Islet of Langerhans (tissue), 1 donor: ENCODE results near the gene GFRA1.

Source experiments
- FAIRE-seq: peaks from one replicate; lab custom pipeline; 2011; peaks lifted over from hg19 to GRCh38; lab: Jason Lieb, UNC

GFRA1 gene

DNA sequence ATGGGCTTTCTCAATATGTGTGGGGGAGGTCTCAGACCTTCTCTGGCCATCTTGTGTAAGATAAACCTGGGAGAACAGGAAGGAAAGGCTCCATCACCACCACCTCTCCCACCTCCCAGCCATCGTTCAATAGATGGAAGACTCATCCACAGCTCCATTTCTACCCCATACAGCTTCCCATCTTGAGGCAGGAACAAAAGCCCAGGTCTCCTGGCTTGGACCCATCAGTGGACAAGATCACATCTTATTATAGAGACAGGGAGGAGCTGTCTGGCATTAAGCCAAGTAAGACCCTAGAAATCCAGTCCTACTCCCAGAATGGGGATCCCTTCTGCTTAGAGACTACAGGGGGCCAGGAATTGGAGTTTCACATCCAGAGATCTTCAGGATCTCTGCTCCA, 150.3 kb downstream of the GFRA1 start:
- no peak for FAIRE-seq

- no peak for FAIRE-seq
Observed at GRCh38 chr10:116121640-116122525, 151.1 kb downstream of the GFRA1 start.

GRCh38 chr10:116120688-116121455, 152.1 kb downstream of the GFRA1 start:
- FAIRE-seq = no peak

- FAIRE-seq = no peak
Observed at GRCh38 chr10:116118847-116119246, 154.2 kb downstream of the GFRA1 start.

- FAIRE-seq = no peak
Observed at GRCh38 chr10:116115797-116116196, 157.2 kb downstream of the GFRA1 start.

DNA sequence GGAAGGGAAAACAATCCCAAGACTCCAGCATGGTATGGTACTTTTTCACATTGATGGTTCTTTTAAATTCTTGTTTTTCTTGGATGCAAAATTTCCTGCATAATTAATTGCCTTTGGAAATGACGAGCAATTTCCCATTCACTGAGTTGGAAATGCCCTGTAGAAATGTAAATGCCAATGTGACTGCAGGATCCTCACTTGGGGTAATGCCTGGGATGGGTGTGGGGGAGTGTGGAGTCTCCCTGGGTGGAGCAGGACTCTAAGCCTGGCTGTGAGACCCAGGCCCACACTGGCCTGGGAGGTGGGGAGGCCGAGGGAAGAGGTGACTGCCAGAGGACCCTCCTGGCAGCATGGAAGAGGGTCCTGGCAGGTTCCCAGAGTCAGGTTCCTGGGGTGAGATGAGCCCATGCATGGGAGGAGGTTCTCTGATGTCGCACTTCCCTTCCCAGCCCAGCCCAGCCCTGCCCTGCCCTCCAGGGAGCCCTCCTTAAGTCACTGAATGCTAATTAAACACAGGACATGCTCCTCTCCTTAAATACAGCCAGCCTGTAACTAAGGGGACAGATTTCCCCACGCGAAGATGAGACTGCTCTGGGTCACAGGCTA, 157.9 kb downstream of the GFRA1 start:
- no peak for FAIRE-seq

DNA sequence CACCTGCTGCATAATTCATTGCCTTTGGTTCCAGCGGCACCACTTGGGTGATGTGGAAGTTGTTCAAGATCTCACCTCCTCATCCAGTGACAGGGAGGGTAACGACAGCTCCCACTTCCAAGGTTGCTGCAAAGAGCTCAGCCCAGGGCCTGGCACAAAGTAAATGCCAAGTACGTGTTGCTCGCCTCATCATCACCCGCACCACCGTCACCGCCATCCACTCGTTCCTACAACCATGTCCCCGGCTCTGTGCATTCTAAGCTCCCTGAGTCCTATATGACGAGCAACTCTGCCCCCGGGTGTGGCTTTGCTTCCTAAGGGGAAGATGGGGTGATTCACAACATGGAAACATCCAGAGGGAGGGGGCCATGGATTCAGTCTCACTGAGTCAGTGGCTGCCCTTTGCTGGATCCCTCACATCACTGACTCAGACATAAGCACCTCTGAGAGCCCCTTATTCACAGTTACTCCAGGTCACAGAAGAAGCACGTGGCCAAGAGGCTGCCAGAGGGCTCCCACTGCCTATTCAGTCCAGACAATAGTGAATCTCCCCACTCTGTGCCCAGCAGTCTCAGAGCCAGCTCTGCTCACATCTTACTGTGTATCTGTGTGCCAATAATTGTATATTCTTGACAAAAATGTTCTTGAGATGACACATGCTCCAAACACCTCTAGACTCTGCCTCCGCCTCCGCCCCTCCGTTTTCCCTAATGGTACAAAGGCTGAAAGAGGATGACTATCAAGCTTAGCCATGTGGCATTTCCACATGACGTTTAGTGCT, 159.1 kb downstream of the GFRA1 start:
- FAIRE-seq = no peak

- FAIRE-seq = no peak
Observed at GRCh38 chr10:116112232-116113231, 160.5 kb downstream of the GFRA1 start.

DNA sequence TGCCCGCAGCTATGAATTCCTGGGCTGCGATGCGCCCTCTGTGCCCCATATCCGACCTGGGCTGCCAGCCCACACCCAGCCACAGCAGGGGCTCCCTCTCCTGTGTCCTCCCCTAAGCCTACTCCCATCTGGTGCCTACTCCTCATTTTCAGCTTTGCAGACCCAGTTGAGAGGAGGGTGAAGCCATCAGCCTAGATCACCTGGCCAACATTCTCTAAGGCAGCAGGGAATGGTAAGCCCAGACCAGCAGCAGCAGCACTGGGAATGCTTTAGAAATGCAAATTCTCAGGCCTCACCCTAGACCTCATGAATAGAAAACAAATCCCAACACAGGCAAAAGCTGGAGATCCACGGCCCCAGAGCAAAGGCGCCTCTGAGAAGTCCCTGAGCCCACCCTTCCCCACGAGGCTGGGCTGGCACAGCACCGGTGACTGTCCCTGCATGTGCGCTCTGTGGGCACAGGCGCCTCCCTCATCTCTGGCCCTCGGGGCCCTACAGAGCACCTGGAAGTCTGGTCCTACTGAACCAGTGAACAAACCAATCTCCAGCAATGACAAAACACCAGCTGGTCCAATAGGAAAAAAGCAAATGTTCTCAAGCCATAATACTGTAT, 161.4 kb downstream of the GFRA1 start:
- FAIRE-seq = no peak

DNA sequence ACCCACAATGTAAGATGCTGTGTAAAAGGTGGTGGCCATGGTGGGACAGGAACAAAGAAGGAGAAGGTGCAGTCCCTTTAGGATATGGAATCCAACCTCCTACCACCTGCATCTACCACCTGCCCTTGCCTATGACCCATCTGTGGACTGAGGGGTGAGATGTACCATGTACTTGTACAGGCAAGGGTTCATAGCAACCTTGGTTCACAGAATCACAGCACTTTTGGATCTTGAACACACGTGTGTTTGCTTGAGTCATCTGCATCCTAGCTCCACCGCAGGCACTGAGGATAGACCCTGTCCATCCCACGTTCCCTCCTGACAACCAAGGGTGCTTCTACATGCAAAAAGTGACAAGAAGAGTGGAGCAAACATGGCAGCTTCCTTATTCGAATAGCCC, 162.3 kb downstream of the GFRA1 start:
- no peak for FAIRE-seq

DNA sequence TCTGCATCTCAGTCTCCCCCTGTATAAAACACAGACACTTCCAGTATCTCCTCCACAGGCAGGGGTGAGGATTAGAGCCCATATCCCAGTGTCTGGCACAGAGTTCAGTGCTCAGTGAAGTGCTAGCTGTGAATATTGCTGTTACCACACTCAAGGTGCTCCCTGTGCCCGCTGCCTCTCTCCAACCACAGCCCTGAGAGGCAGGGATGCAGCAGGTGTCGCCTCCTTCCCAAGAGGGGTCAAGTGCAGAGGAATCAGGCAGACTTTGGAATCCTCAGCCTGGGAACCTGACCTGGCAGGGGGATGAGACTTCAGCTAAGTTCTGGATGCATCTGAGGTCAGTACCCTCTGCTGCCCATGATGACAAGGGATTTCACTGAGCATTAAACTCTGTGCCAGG, 163.1 kb downstream of the GFRA1 start:
- FAIRE-seq = no peak

- FAIRE-seq = no peak
Observed at GRCh38 chr10:116109481-116109880, 163.5 kb downstream of the GFRA1 start.

DNA sequence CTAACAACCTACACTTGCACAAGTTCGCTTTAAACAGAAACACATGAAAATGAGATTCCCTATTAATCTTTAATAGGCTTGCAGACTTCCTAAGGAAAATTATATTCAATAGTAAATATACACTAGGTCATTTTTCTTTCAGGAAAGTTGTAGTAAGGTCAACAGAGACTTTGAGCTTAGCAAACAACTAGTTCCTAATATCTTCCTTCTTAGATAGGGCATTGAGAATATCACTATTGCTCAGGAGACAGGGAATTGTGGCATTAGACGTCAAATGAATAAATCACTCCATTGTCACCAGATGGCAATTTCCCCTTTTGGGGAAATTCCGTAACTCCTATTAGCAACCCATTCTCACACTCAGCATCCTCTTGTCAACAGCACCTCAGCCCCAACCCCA, 164.9 kb downstream of the GFRA1 start:
- no peak for FAIRE-seq

GRCh38 chr10:116106611-116107010, 166.4 kb downstream of the GFRA1 start:
- no peak for FAIRE-seq

DNA sequence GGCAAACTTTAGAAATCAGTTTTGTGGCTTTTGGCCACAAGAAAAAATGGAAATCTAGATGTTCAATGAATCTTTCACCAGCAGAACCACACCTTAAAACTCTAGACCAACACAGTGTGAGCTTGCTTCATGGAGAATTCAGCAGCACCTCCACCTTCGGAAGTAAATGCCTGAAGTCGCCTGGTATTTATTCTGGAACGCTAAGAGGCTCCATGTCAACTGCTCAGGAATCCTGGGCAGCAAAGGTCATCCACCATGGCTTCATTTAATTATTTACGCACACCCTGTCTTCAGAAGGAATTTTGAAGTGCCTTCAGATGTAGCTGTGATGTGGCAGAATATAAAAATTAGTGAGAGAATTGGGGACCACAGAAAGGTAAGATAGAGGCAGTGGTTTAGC, 167.7 kb downstream of the GFRA1 start:
- FAIRE-seq = no peak

- no peak for FAIRE-seq
Observed at GRCh38 chr10:116104210-116104932, 168.6 kb downstream of the GFRA1 start.

GRCh38 chr10:116103668-116104067, 169.3 kb downstream of the GFRA1 start:
- no peak for FAIRE-seq

DNA sequence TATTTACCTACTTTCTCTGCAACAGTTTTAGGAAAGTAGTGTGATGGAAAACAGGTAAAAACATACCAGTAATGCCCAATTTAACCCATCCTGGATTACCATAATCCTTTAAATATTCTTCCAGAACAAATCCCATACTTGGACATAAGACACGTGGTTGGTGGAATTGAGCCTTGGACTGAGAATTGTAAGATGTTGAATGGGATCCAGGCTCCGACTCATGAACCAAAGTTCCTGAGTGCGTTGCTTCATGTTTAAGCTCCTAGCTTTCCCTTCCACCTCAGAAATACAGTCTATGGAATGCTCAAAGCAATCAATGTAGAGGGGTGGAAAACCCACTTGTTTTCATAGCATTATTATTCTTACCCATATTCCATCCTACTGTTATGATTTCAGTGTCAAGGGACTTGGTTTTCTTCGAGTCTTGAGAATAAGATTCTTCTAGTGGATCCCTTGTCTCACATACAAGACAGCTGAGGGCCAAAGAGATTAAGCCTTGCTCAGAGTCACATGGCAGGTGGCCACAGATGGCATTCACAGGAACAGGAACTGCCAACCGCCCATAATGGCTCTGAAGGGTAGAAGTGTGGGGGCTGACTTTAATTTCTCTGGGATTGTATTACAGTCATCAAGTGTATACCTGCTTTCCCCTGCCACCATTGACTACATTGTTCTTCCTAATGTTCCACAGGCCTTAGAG, 171.2 kb downstream of the GFRA1 start:
- FAIRE-seq = no peak

GRCh38 chr10:116100984-116101383, 172.0 kb downstream of the GFRA1 start:
- FAIRE-seq = no peak
